K562 (cell line): ENCODE measurements around the gene AGPAT3. TPM values are rescaled to one million over a fixed set of nuclear protein-coding genes. Genes with fewer than 3 reads are reported as not detected.

Source experiments
- DLX4 ChIP-seq: fragments of 250-450 bp; sonication (Bioruptor Pico); IDR thresholded peaks from 2 replicates; pipeline ENCODE4 v1.6.1; 2021; ENCODE audit warnings: mild to moderate bottlenecking
- DPF2 ChIP-seq: fragments of 450-650 bp; IDR thresholded peaks from 2 replicates; pipeline ENCODE4 v1.6.1; 2016
- MNT ChIP-seq, 2 experiments: fragments of 450-650 bp; conservative IDR thresholded peaks; 2 replicates each; pipeline ENCODE4 v1.6.1; 2017; ENCODE audit warnings: mild to moderate bottlenecking in 2 of 2, moderate library complexity in 2 of 2
- MTA1 ChIP-seq: fragments of 450-650 bp; IDR thresholded peaks from 2 replicates; pipeline ENCODE4 v1.6.1; 2017; ENCODE audit warnings: borderline replicate concordance
- MTA2 ChIP-seq: fragments of 450-650 bp; IDR thresholded peaks from 2 replicates; pipeline ENCODE4 v1.6.1; 2016; ENCODE audit warnings: low read depth
- NCOR1 ChIP-seq: fragments of 450-650 bp; IDR thresholded peaks from 2 replicates; pipeline ENCODE4 v1.6.1; 2016; ENCODE audit warnings: mild to moderate bottlenecking, moderate library complexity
- NR3C1 ChIP-seq: sonication (generic); formaldehyde crosslinking; IDR thresholded peaks from 2 replicates; pipeline ENCODE4 v1.8.1; 2022; ENCODE audit warnings: missing genetic modification reagents
- RBM34 ChIP-seq: fragments of 200-400 bp; formaldehyde crosslinking; IDR thresholded peaks from 2 replicates; pipeline ENCODE4 v1.6.1; 2018; ENCODE audit warnings: low read length, borderline replicate concordance; ENCODE audit not compliant: insufficient read depth
- RFX1 ChIP-seq: fragments of 450-650 bp; IDR thresholded peaks from 2 replicates; pipeline ENCODE4 v1.6.1; 2016; ENCODE audit warnings: mild to moderate bottlenecking, moderate library complexity
- TEAD1 ChIP-seq, 2 experiments: fragments of 450-650 bp in 1 of 2; sonication (generic) in 1 of 2; formaldehyde crosslinking; IDR thresholded peaks; 2 replicates each; pipeline versions ENCODE4 v1.4.0 to v1.8.0; 2020 to 2022; ENCODE audit warnings: mild to moderate bottlenecking in 2 of 2, missing genetic modification reagents in 1 of 2
- TEAD2 ChIP-seq: fragments of 450-650 bp; IDR thresholded peaks from 2 replicates; pipeline ENCODE4 v1.6.1; 2016; ENCODE audit warnings: missing genetic modification characterization, control low read depth, missing compliant biosample characterization
- TSHZ1 ChIP-seq: fragments of 250-450 bp; sonication (Bioruptor Pico); IDR thresholded peaks from 2 replicates; pipeline ENCODE4 v1.4.0; 2020; ENCODE audit warnings: mild to moderate bottlenecking, moderate library complexity
- XRCC3 ChIP-seq: fragments of 450-650 bp; IDR thresholded peaks from 2 replicates; pipeline ENCODE4 v1.6.1; 2017; ENCODE audit warnings: mild to moderate bottlenecking, moderate library complexity
- ZNF121 ChIP-seq: sonication (generic); formaldehyde crosslinking; conservative IDR thresholded peaks from 2 replicates; pipeline ENCODE4 v1.8.0; 2022; ENCODE audit warnings: missing genetic modification reagents
- ZNF408 ChIP-seq: fragments of 250-450 bp; sonication (Bioruptor Pico); IDR thresholded peaks from 2 replicates; pipeline ENCODE4 v1.4.0; 2020; ENCODE audit warnings: low read depth, mild to moderate bottlenecking, moderate library complexity
- ZNF830 ChIP-seq: fragments of 250-450 bp; sonication (Bioruptor Pico); IDR thresholded peaks from 2 replicates; pipeline ENCODE4 v1.5.0; 2021; ENCODE audit warnings: mild to moderate bottlenecking
- polyA plus RNA-seq, 8 experiments: library from polyadenylated mRNA; depleted of rRNA in 4 of 8; stranded (reverse) in 5 of 8; unstranded in 3 of 8; fragments of >200 nt; fragmentation: Nextera tagmentation in 2 of 8; fragmentation: Illumina TruSeq in 1 of 8; extraction: Ambion mirVana in 2 of 8; extraction: Trizol in 1 of 8; gene quantifications; 2 replicates each; pipeline versions ENCODE4 v1.2.1 to v1.2.3, GENCODE V29; 2011 to 2014; ENCODE audit warnings: inconsistent platforms in 1 of 8, missing spikeins in 1 of 8
- total RNA-seq, 7 experiments: library from RNA; depleted of rRNA in 6 of 7; stranded (reverse); fragments of >200 nt in 6 of 7; fragmentation: Illumina TruSeq in 2 of 7; extraction: Trizol in 2 of 7; gene quantifications; 2 replicates each; pipeline versions ENCODE4 v1.2.1 to v1.2.3, GENCODE V29; 2011 to 2021; ENCODE audit warnings: low replicate concordance in 1 of 7
- TF ChIP-seq, protein P1 (sequence below): sonication (generic); formaldehyde crosslinking; IDR thresholded peaks from 2 replicates; pipeline ENCODE4 v1.8.1; 2023; ENCODE audit warnings: mild to moderate bottlenecking, missing genetic modification reagents, moderate library complexity
- TF ChIP-seq, protein P2 (sequence below): fragments of 450-650 bp; formaldehyde crosslinking; IDR thresholded peaks from 2 replicates; pipeline ENCODE4 v1.4.0; 2022; ENCODE audit warnings: missing genetic modification characterization
- TF ChIP-seq, protein P3 (sequence below): sonication (generic); formaldehyde crosslinking; IDR thresholded peaks from 2 replicates; pipeline ENCODE4 v1.8.0; 2022; ENCODE audit warnings: missing genetic modification reagents, mild to moderate bottlenecking, moderate library complexity, borderline replicate concordance

The AGPAT3 gene
- total and polyA plus RNA-seq, 9 of the 15 experiments (the other 6 are each of a cell fraction or from before 2014, with no cell fraction given), result 1.5 to 88.4 (median 35.7) TPM

GRCh38 chr21:43948740-43949498 is 83.9 kb downstream of the AGPAT3 start (continued):
- TF ChIP-seq, protein P1, sequence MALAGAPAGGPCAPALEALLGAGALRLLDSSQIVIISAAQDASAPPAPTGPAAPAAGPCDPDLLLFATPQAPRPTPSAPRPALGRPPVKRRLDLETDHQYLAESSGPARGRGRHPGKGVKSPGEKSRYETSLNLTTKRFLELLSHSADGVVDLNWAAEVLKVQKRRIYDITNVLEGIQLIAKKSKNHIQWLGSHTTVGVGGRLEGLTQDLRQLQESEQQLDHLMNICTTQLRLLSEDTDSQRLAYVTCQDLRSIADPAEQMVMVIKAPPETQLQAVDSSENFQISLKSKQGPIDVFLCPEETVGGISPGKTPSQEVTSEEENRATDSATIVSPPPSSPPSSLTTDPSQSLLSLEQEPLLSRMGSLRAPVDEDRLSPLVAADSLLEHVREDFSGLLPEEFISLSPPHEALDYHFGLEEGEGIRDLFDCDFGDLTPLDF (CRISPR knock-in tag), result no peak
- TF ChIP-seq ZNF121 (CRISPR knock-in tag) (no peak), MTA2 (peak; percentile 46; the same call in 1 of the 2 replicates), DLX4 (CRISPR knock-in tag) (no peak), ZNF830 (CRISPR knock-in tag) (no peak), NR3C1 (CRISPR knock-in tag) (no peak), XRCC3 (no peak), MTA1 (no peak), TSHZ1 (CRISPR knock-in tag) (no peak), MNT (conservative IDR thresholded peaks at IDR 0.05) (0 out of 4 replicates have a peak, but pooled peaks of 1 of the 2 experiments have one; percentile 35), DPF2 (0 out of 2 replicates have a peak, but pooled peaks have one; percentile 33), RFX1 (no peak), ZNF408 (CRISPR knock-in tag) (no peak), RBM34 (no peak), NCOR1 (peak; percentile 65; the same call in 1 of the 2 replicates), TEAD2 (tag) (no peak), TEAD1 (CRISPR knock-in tag; IDR thresholded peaks at IDR 0.05) (no peak)
- TF ChIP-seq, protein P2, sequence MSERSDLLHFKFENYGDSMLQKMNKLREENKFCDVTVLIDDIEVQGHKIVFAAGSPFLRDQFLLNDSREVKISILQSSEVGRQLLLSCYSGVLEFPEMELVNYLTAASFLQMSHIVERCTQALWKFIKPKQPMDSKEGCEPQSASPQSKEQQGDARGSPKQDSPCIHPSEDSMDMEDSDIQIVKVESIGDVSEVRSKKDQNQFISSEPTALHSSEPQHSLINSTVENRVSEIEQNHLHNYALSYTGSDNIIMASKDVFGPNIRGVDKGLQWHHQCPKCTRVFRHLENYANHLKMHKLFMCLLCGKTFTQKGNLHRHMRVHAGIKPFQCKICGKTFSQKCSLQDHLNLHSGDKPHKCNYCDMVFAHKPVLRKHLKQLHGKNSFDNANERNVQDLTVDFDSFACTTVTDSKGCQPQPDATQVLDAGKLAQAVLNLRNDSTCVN (CRISPR knock-in tag), result no peak
- TF ChIP-seq, protein P3, sequence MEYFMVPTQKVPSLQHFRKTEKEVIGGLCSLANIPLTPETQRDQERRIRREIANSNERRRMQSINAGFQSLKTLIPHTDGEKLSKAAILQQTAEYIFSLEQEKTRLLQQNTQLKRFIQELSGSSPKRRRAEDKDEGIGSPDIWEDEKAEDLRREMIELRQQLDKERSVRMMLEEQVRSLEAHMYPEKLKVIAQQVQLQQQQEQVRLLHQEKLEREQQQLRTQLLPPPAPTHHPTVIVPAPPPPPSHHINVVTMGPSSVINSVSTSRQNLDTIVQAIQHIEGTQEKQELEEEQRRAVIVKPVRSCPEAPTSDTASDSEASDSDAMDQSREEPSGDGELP (CRISPR knock-in tag), result peak; percentile 26; the same call in 1 of the 2 replicates
